NCI-H2196 treated with DMSO at 0.1 percent for 48 hours (cell line): ENCODE data around the gene TMEM247.
"Not testable (repeated sequence)": the region's sequence is repeated elsewhere in the genome, so short reads cannot be mapped to it uniquely, and the experiment has no call there.

Experiments
- DNase-seq: peaks from one replicate; lab custom pipeline; 2025; ENCODE audit not compliant: unreplicated experiment; lab: John Stamatoyannopoulos, UW

TMEM247 gene

DNA sequence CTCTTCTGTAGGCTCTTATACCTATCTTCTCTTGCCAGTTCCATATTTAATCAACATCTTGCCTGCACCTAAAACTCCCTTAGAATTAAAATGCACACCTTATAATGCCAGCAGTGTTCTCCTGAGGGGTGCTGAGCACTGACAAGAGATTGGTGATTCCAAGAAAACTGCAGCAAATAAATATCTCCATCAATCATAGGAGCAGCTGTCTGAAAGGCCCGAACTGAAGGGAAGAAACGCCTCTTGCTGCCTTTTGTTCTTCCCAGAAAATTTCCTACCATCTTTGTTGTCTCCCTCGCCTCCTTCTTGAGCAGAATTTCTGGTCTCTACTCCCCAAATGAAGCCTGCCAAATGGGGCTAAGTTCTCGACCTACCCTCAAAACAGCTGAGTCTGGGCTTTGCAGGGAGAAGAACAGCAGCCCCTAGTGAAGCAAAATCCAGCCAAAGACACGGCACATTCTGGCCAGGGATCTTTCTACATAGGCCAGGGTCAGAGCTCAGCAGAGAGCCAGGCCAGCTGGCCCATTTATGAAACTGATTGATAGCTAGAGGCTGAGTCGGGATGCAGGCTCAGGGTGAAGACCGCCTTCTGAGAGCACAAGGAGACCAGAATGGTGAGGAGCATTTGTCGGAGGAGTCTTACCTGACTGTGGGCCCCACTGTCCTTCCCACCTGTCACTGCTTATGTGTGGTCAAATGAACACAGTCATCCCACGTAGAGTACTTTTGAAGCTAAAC lies 20.4 kb upstream of the TMEM247 start:
- DNase-seq, result no peak

DNA sequence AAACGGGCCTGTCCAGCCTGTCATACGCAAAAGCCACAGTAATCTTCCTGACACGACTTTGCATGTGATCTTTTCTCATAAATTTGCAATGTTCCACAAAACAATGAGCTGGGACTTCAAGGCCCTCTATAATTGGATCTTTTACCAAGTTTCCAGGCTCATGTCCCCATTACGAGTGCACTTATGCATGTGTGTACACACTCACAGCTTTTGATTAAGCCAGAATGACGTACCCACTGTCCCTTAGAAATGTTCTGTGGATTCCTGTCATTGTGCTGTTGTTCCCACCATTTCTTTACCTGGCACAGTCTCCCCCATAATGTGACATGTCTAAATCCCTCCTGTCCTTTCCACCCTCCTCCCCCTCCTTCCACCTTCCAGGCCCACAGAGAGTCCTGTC lies 19.7 kb upstream of the TMEM247 start:
- no peak for DNase-seq

- DNase-seq, result no peak
Measured at GRCh38 chr2:46460241-46460921, 19.0 kb upstream of the TMEM247 start.

GRCh38 chr2:46461011-46461674 lies 18.2 kb upstream of the TMEM247 start:
- DNase-seq, result peak; percentile 52

DNA sequence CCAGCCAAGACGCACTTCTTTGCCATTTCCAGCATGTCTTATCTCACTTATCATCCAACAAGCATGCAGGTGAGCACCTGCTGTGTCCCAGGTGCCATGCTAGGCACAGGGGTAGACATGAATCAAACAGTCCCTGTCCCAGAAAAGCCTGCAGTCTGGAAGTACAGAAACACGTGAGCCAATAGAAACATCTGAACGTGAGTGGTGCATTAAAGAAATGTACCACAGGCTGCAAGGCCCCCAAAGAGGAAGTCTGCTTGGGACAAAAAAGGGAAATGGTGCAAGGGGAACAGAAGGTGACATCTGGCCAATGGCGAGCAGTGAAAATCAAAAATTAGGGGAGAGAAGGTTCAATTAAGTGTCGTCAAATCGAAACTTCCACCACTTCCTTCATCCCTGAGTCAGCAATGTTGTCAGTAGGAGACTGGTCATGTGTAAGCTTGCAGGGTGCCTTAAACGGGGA lies 17.6 kb upstream of the TMEM247 start:
- no peak for DNase-seq

GRCh38 chr2:46462936-46463335 lies 16.4 kb upstream of the TMEM247 start:
- no peak for DNase-seq

- no peak for DNase-seq
Measured at GRCh38 chr2:46469116-46469515, 10.2 kb upstream of the TMEM247 start.

DNA sequence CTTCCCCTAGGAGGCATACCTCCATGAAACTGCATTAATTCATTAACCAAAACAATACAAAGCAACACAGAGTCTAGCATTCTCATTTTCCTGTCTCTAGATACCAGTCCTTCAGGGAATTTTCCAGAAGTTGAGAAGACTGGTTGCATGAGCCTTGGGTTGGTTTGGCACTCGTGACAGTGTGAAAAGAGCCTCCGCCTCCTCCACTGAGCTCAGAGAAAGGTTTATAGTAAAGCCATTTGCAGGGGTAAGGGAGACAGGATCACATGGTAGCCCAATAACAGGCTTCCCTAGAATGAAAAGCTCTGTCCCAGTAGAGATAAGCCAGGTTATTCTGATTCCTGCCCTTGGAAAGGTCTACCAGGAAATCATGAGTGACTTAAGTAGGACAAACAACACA lies 9.7 kb upstream of the TMEM247 start:
- DNase-seq, result no peak

GRCh38 chr2:46470114-46470628 lies 9.2 kb upstream of the TMEM247 start:
- DNase-seq, result no peak

DNA sequence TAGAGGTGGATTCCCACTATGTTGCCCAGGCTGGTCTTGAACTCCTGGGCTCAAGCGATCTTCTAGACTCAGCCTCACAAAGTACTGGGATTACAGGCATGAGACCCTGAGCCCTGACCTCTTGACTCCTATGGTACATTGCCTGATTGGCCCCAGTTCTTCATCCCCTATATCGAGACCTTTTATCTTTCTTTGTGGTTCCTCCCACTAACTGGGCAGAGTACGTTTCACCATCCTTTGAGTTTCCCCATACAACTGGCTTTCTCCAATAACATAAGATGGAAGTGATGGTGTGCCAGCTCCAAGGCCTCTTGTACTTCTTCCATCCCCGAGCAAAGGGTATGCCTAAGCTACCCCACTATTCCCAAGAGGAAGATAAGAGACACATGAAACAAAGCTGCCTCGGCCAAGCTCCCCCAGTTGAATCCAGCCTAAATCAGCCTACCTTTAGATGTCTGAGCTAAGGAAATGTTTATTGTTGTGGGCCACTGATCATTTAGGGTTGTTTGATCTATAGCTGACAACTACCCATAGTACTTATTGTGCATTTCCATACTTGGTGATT lies 8.3 kb upstream of the TMEM247 start:
- DNase-seq, result no peak

GRCh38 chr2:46471697-46472096 lies 7.7 kb upstream of the TMEM247 start:
- no peak for DNase-seq

DNA sequence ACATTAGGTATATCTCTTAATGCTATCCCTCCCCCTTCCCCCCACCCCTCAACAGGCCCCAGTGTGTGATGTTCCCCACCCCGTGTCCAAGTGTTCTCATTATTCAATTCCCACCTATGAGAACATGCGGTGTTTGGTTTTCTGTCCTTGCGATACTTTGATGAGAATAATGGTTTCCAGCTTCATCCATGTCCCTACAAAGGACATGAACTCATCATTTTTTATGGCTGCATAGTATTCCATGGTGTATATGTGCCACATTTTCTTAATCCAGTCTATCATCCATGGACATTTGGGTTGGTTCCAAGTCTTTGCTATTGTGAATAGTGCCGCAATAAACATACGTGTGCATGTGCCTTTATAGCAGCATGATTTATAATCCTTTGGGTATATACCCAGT lies 7.2 kb upstream of the TMEM247 start:
- not testable (repeated sequence) for DNase-seq

DNA sequence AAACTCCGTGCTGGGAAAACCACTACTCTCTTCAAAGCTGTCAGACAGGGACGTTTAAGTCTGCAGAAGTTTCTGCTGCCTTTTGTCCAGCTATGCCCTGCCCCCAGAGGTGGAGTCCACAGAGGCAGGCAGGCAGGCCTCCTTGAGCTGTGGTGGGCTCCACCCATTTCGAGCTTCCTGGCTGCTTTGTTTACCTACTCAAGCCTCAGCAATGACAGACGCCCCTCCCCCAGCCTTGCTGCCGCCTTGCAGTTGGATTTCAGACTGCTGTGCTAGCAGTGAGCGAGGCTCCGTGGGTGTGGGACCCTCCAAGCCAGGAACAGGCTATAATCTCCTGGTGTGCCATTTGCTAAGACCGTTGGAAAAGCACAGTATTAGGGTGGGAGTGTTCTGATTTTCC lies 1.9 kb upstream of the TMEM247 start:
- not testable (repeated sequence) for DNase-seq

DNA sequence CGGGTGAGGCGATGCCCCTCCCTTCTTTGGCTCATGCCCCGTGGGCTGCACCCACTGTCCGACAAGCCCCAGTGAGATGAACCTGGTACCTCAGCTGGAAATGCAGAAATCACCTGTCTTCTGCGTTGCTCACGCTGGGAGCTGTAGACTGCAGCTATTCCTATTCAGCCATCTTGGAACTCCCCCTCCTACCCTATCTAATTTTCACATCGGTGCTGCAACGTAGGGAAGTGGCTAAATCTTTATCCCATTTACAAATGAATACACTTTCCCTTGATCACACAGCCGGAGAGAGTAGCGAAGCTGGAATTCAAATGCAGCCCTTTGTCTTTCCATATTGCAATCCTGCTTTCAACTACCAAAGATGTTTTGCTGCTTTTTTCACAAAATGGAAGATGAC lies 1.4 kb upstream of the TMEM247 start:
- no peak for DNase-seq

DNA sequence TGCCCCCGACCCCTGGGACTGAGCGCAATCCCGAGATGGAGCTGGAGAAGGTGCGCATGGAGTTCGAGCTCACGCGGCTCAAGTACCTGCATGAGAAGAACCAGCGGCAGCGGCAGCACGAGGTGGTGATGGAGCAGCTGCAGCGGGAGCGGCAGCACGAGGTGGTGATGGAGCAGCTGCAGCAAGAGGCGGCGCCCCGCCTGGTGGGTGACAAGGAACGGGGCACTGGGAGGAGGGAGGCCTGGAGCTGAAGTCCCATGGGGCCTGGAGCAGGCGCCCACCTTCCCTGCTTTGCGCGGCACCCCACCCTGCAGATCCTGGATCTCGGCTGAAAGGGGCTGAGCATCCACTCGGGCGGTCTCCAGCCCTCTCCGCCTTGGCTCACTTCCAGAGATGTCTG lies 1.2 kb downstream of the TMEM247 start:
- DNase-seq, result no peak

DNA sequence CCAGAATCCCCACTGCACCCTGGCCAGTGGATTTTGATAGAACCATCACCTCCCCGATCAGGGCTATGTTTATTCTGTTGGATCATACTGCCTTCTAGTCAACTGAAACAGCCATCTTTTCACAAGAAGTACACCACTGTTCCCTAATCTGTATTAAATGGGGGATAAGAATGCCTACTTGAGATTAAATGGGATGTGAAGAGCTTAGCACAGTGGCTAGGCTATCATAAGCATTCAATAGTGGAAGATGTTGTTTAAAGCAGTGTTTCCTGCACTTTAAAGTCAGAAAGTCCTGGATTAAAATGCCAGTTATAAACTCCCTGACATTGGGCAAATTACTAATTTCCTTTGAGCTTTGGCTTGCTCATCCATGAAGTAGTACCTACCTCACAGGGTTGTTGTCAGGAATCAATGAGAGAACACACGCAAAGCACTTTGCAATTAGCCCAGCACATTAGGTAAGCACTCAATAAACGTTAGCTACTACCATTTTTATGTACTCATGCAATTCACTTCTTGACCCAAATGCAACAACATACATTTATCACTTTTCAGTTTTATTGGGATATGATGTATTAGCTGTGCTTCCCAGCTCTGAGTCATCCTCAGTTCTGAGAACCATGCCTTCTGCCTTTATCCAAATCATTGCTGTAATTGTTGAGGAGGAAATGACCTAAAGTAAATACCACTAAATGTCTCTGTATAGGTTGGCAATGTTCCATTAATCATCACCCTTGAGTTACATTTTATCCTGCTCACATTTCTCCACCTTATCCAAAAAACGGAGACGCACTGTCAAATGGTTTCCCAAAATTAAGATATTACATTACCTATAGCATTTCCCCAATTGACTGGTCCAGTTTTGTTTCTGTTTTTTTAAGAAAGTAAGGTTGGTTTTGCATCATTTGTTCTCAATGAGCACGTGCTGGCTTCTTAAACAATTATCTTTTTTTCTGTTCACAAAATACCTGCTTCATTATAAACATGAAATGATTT lies 2.1 kb downstream of the TMEM247 start:
- peak; percentile 38 for DNase-seq

DNA sequence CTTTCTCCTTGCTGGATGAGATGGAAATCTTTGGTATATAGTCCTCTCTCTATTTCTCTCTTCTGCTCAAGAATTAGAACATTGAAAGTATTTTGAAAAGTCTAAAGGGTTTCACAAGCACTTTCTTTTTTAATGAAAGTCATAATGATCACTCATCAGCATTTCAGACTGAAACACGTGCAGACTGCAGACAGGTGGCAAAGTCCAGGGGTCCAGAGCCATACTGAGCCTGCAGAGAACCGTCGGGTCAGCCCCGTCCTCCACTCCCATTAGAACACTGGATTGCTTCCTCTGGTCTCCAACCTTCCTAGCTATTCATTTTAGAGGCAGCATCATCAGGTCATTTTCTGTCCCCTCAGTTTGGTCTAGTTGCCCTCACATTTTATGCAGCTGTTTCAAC lies 3.1 kb downstream of the TMEM247 start:
- DNase-seq, result no peak

DNA sequence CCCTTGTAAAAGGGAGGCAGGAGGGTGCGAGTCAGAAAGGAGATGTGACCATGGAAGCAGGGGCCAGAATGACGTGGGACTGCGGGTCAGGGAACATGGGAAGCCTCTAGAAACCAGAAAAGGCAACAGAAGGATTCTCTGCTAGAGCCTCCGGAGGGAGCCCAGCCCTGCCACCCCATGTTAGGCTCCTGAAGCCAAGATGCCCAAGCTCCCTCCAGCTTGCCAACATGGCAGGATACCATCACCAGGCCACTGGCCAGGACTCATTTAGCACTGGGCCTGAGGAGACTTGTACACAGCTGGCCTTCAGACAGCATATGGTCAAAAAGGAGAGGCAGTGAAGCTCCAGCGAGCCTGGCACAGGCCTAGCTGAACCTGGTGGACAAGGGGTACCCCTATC lies 5.6 kb downstream of the TMEM247 start:
- DNase-seq, result no peak

DNA sequence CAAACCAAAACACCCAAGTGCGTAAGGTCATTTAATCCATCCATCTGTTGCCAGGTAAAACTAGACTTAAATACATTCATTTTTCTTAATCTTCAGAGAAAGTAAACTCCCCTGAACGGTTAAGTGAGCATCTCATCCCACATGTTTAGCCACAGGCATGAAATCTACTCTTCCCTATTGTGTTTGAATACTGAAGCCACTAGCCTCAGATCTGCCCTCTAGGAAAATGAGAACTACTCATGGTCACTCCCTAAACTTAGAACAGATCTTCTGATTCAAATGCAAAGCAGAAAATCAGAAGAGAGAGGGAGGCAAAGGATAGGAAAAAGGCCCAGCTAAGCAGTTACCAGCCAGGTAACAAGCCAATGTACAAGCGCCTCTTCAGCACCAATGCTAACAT lies 7.1 kb downstream of the TMEM247 start:
- DNase-seq, result no peak

DNA sequence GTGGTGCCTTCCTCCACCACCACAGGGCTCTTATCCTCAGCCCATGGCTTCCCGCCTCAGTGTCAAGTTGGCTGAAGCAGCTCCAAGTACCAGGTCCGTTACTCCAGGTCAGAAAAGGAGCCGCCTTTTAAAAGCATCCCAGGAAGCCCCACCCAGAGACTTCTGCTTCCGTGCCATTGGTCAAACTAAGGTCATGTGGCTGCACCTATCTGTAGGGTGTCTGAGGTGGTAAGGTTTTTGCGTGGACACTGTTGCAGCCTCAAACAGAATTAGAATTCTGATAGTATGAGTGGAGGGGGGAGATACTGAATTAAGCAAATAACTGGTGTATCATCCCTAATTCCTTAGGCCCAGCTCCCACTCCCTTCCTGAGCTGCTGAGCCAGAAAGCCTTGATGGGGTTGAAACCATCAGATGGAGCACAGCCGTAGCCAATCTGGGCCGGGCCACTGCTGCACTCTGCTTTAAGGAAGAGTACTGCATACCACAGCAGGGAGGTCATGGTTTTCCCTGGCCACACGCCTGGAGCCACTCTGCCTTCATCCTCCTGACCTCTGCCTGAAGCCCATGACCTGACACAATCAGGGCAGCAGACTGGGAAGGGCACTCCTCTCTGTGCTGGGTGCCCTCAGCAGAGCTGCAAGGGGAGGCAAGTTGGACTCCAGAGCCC lies 8.4 kb downstream of the TMEM247 start:
- no peak for DNase-seq
